ENCODE measurements around the gene SNCAIP.

Gene SNCAIP

GRCh38 chr5:122492675-122493074 is 180.6 kb downstream of the SNCAIP start:
- in situ Hi-C loops (cut with MboI; ENCODE audit: low sequenced_read_pairs) = no loop called here

GRCh38 chr5:122493091-122494021 is 181.3 kb downstream of the SNCAIP start:
- in situ Hi-C loops (cut with MboI; ENCODE audit: low sequenced_read_pairs) = no loop called here

- in situ Hi-C loops (cut with MboI; ENCODE audit: low sequenced_read_pairs) = no loop called here
These were observed 182.1 kb downstream of the SNCAIP start for GRCh38 chr5:122494109-122494508.

- in situ Hi-C loops (cut with MboI; ENCODE audit: low sequenced_read_pairs) = no loop called here
These were observed 186.1 kb downstream of the SNCAIP start for GRCh38 chr5:122498163-122498562.

- in situ Hi-C loops (cut with MboI; ENCODE audit: low sequenced_read_pairs) = no loop called here
These were observed 187.5 kb downstream of the SNCAIP start for GRCh38 chr5:122499585-122499984.

GRCh38 chr5:122500245-122501088 is 188.4 kb downstream of the SNCAIP start:
- in situ Hi-C loops (cut with MboI; ENCODE audit: low sequenced_read_pairs) = no loop called here

GRCh38 chr5:122501089-122501435 is 189.0 kb downstream of the SNCAIP start:
- in situ Hi-C loops (cut with MboI; ENCODE audit: low sequenced_read_pairs) = no loop called here

- in situ Hi-C loops (cut with MboI; ENCODE audit: low sequenced_read_pairs) = no loop called here
These were observed 195.0 kb downstream of the SNCAIP start for GRCh38 chr5:122507045-122507444.

GRCh38 chr5:122507581-122507980 is 195.5 kb downstream of the SNCAIP start:
- in situ Hi-C loops (cut with MboI; ENCODE audit: low sequenced_read_pairs) = no loop called here

GRCh38 chr5:122508623-122509022 is 196.6 kb downstream of the SNCAIP start:
- in situ Hi-C loops (cut with MboI; ENCODE audit: low sequenced_read_pairs) = no loop called here
